WTC11 (cell line): ENCODE measurements around the gene KNSTRN.

Experiments used
- ELF4 ChIP-seq: sonication (generic); formaldehyde crosslinking; IDR thresholded peaks from 2 replicates; pipeline ENCODE4 v1.8.1; 2022; ENCODE audit warnings: low read depth, mild to moderate bottlenecking, moderate library complexity, missing genetic modification reagents
- GRHL2 ChIP-seq: fragments of 250-450 bp; sonication (Bioruptor Pico); IDR thresholded peaks from 2 replicates; pipeline ENCODE4 v1.8.0; 2022; ENCODE audit warnings: mild to moderate bottlenecking, moderate library complexity; ENCODE audit not compliant: insufficient replicate concordance, severe bottlenecking
- MXD4 ChIP-seq: fragments of 250-450 bp; sonication (Bioruptor Pico); IDR thresholded peaks from 2 replicates; pipeline ENCODE4 v1.8.0; 2021; ENCODE audit warnings: mild to moderate bottlenecking, moderate library complexity, borderline replicate concordance
- MYBL2 ChIP-seq: sonication (generic); formaldehyde crosslinking; IDR thresholded peaks from 2 replicates; pipeline ENCODE4 v1.8.1; 2023; ENCODE audit warnings: mild to moderate bottlenecking, moderate library complexity, missing genetic modification reagents
- NFYB ChIP-seq: sonication (generic); formaldehyde crosslinking; conservative IDR thresholded peaks from 2 replicates; pipeline ENCODE4 v1.8.0; 2022; ENCODE audit warnings: low read depth, missing genetic modification reagents
- OVOL2 ChIP-seq: fragments of 250-450 bp; sonication (Bioruptor Pico); IDR thresholded peaks from 2 replicates; pipeline ENCODE4 v1.9.0; 2021; ENCODE audit warnings: mild to moderate bottlenecking, borderline replicate concordance
- SOX15 ChIP-seq: fragments of 250-450 bp; sonication (Bioruptor Pico); IDR thresholded peaks from 2 replicates; pipeline ENCODE4 v1.9.0; 2021; ENCODE audit warnings: mild to moderate bottlenecking
- ZNF317 ChIP-seq: sonication (generic); formaldehyde crosslinking; IDR thresholded peaks from 2 replicates; pipeline ENCODE4 v1.8.1; 2023; ENCODE audit warnings: low read depth, mild to moderate bottlenecking, moderate library complexity, missing genetic modification reagents, borderline replicate concordance
- TF ChIP-seq, protein P1 (sequence below): fragments of 200-600 bp; IDR thresholded peaks from 2 replicates; pipeline ENCODE4 v1.8.0; 2022; ENCODE audit warnings: antibody characterized with exemption
- TF ChIP-seq, protein P2 (sequence below): sonication (generic); formaldehyde crosslinking; IDR thresholded peaks from 2 replicates; pipeline ENCODE4 v1.8.0; 2022; ENCODE audit warnings: mild to moderate bottlenecking, missing genetic modification reagents
- TF ChIP-seq, protein P3 (sequence below): fragments of 250-450 bp; sonication (Bioruptor Pico); IDR thresholded peaks from 2 replicates; pipeline ENCODE4 v2.1.2; 2022; ENCODE audit warnings: mild to moderate bottlenecking, moderate library complexity
- TF ChIP-seq, protein P4 (sequence below): sonication (generic); formaldehyde crosslinking; IDR thresholded peaks from 2 replicates; pipeline ENCODE4 v1.8.1; 2023; ENCODE audit warnings: mild to moderate bottlenecking, missing genetic modification reagents
- TF ChIP-seq, protein P5 (sequence below): sonication (generic); formaldehyde crosslinking; IDR thresholded peaks from 2 replicates; pipeline ENCODE4 v1.8.1; 2022; ENCODE audit warnings: low read depth, missing genetic modification reagents, borderline replicate concordance

DNA sequence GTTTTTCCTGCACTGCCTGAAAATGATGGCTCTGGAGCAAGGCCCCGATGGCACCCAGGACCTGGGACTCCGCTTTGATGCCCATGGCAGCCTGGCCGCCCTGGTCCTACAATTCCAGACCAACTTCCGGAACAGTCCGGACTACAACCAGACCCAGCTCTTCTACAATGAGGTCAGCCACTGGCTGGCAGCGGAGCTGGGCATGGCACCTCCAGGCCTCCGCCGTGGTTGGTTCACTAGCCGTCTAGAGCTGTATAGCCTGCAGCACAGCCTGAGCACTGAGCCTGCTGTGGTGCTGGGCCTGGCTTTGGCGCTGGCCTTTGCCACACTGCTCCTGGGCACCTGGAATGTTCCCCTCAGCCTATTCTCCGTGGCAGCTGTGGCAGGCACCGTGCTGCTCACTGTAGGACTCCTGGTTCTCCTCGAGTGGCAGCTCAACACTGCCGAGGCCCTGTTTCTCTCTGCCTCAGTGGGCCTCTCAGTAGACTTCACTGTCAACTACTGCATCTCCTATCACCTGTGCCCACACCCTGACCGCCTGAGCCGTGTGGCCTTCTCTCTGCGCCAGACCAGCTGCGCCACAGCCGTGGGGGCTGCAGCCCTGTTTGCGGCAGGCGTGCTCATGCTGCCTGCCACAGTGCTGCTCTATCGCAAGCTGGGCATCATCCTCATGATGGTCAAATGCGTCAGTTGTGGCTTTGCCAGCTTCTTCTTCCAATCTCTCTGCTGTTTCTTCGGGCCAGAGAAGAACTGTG lies 13.6 kb upstream of the KNSTRN start:
- TF ChIP-seq, protein P1, sequence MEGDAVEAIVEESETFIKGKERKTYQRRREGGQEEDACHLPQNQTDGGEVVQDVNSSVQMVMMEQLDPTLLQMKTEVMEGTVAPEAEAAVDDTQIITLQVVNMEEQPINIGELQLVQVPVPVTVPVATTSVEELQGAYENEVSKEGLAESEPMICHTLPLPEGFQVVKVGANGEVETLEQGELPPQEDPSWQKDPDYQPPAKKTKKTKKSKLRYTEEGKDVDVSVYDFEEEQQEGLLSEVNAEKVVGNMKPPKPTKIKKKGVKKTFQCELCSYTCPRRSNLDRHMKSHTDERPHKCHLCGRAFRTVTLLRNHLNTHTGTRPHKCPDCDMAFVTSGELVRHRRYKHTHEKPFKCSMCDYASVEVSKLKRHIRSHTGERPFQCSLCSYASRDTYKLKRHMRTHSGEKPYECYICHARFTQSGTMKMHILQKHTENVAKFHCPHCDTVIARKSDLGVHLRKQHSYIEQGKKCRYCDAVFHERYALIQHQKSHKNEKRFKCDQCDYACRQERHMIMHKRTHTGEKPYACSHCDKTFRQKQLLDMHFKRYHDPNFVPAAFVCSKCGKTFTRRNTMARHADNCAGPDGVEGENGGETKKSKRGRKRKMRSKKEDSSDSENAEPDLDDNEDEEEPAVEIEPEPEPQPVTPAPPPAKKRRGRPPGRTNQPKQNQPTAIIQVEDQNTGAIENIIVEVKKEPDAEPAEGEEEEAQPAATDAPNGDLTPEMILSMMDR: no peak
- TF ChIP-seq OVOL2 (CRISPR knock-in tag) (no peak), SOX15 (CRISPR knock-in tag) (no peak), ELF4 (no peak), MYBL2 (CRISPR knock-in tag) (no peak), GRHL2 (no peak), ZNF317 (no peak), MXD4 (no peak), NFYB (CRISPR knock-in tag) (no peak)
- TF ChIP-seq, protein P2, sequence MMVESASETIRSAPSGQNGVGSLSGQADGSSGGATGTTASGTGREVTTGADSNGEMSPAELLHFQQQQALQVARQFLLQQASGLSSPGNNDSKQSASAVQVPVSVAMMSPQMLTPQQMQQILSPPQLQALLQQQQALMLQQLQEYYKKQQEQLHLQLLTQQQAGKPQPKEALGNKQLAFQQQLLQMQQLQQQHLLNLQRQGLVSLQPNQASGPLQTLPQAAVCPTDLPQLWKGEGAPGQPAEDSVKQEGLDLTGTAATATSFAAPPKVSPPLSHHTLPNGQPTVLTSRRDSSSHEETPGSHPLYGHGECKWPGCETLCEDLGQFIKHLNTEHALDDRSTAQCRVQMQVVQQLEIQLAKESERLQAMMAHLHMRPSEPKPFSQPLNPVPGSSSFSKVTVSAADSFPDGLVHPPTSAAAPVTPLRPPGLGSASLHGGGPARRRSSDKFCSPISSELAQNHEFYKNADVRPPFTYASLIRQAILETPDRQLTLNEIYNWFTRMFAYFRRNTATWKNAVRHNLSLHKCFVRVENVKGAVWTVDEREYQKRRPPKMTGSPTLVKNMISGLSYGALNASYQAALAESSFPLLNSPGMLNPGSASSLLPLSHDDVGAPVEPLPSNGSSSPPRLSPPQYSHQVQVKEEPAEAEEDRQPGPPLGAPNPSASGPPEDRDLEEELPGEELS (CRISPR knock-in tag): no peak
- TF ChIP-seq, protein P3, sequence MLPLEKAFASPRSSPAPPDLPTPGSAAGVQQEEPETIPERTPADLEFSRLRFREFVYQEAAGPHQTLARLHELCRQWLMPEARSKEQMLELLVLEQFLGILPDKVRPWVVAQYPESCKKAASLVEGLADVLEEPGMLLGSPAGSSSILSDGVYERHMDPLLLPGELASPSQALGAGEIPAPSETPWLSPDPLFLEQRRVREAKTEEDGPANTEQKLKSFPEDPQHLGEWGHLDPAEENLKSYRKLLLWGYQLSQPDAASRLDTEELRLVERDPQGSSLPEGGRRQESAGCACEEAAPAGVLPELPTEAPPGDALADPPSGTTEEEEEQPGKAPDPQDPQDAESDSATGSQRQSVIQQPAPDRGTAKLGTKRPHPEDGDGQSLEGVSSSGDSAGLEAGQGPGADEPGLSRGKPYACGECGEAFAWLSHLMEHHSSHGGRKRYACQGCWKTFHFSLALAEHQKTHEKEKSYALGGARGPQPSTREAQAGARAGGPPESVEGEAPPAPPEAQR (CRISPR knock-in tag): no peak
- TF ChIP-seq, protein P4, sequence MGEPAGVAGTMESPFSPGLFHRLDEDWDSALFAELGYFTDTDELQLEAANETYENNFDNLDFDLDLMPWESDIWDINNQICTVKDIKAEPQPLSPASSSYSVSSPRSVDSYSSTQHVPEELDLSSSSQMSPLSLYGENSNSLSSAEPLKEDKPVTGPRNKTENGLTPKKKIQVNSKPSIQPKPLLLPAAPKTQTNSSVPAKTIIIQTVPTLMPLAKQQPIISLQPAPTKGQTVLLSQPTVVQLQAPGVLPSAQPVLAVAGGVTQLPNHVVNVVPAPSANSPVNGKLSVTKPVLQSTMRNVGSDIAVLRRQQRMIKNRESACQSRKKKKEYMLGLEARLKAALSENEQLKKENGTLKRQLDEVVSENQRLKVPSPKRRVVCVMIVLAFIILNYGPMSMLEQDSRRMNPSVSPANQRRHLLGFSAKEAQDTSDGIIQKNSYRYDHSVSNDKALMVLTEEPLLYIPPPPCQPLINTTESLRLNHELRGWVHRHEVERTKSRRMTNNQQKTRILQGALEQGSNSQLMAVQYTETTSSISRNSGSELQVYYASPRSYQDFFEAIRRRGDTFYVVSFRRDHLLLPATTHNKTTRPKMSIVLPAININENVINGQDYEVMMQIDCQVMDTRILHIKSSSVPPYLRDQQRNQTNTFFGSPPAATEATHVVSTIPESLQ (CRISPR knock-in tag): no peak
- TF ChIP-seq, protein P5, sequence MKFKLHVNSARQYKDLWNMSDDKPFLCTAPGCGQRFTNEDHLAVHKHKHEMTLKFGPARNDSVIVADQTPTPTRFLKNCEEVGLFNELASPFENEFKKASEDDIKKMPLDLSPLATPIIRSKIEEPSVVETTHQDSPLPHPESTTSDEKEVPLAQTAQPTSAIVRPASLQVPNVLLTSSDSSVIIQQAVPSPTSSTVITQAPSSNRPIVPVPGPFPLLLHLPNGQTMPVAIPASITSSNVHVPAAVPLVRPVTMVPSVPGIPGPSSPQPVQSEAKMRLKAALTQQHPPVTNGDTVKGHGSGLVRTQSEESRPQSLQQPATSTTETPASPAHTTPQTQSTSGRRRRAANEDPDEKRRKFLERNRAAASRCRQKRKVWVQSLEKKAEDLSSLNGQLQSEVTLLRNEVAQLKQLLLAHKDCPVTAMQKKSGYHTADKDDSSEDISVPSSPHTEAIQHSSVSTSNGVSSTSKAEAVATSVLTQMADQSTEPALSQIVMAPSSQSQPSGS (CRISPR knock-in tag): no peak
